Neural progenitor cell (in vitro differentiated cells): ENCODE measurements around the gene MAGI2. TPM values are rescaled to one million over a fixed set of nuclear protein-coding genes. Genes with fewer than 3 reads are reported as not detected.

Experiments used
- DNase-seq: peaks from one replicate; pipeline ENCODE4 v3.0.0-alpha.2; 2016; ENCODE audit warnings: low spot score
- H2AFZ ChIP-seq: fragments of 200-600 bp; sonication (generic); replicated peaks from 2 replicates; pipeline ENCODE4 v1.6.1; 2016; ENCODE audit warnings: antibody characterized with exemption
- H3F3A ChIP-seq: fragments of 200-600 bp; sonication (generic); 2 replicates; pipeline ENCODE4 v1.6.1; 2016; ENCODE audit warnings: antibody characterized with exemption, low read depth
- H3K27ac ChIP-seq: fragments of 200-600 bp; sonication (generic); 2 replicates; pipeline ENCODE4 v1.5.1; 2016; ENCODE audit warnings: mild to moderate bottlenecking
- H3K27me3 ChIP-seq: fragments of 200-600 bp; sonication (generic); 2 replicates; pipeline ENCODE4 v1.6.1; 2016; ENCODE audit warnings: mild to moderate bottlenecking, moderate library complexity
- H3K36me3 ChIP-seq: fragments of 200-600 bp; sonication (generic); 2 replicates; pipeline ENCODE4 v1.5.1; 2016
- H3K4me1 ChIP-seq: fragments of 200-600 bp; sonication (generic); 2 replicates; pipeline ENCODE4 v1.6.1; 2016; ENCODE audit warnings: mixed run types
- H3K4me2 ChIP-seq: fragments of 200-600 bp; sonication (generic); 2 replicates; pipeline ENCODE4 v1.6.1; 2016
- H3K4me3 ChIP-seq: fragments of 200-600 bp; sonication (generic); 2 replicates; pipeline ENCODE4 v1.5.1; 2016
- H3K79me2 ChIP-seq: fragments of 200-600 bp; sonication (generic); 2 replicates; pipeline ENCODE4 v1.6.1; 2016; ENCODE audit warnings: low read depth
- H3K9ac ChIP-seq: fragments of 200-600 bp; sonication (generic); 2 replicates; pipeline ENCODE4 v1.6.1; 2016
- H3K9me3 ChIP-seq: fragments of 200-600 bp; sonication (generic); 2 replicates; pipeline ENCODE4 v1.5.1; 2016; ENCODE audit warnings: low read depth
- H4K20me1 ChIP-seq: fragments of 200-600 bp; sonication (generic); 2 replicates; pipeline ENCODE4 v1.6.1; 2016; ENCODE audit warnings: low read depth
- H3K27ac Mint-ChIP-seq: 3 replicates; pipeline ENCODE4 v1.8.0; 2021; ENCODE audit warnings: mixed read lengths
- H3K27me3 Mint-ChIP-seq: 2 replicates; pipeline ENCODE4 v1.8.0; 2022; ENCODE audit warnings: low read depth, mild to moderate bottlenecking, inconsistent platforms, moderate library complexity, mixed read lengths; ENCODE audit not compliant: insufficient read depth
- H3K36me3 Mint-ChIP-seq: 3 replicates; pipeline ENCODE4 v1.8.0; 2021; ENCODE audit warnings: mixed read lengths
- H3K4me1 Mint-ChIP-seq: 3 replicates; pipeline ENCODE4 v1.8.0; 2021; ENCODE audit warnings: mixed read lengths
- H3K4me3 Mint-ChIP-seq: 3 replicates; pipeline ENCODE4 v1.8.0; 2021; ENCODE audit warnings: mild to moderate bottlenecking, moderate library complexity, mixed read lengths
- H3K9me3 Mint-ChIP-seq: 3 replicates; pipeline ENCODE4 v1.8.0; 2020; ENCODE audit warnings: mixed read lengths
- CTCF ChIP-seq: fragments of 200-600 bp; sonication (generic); IDR thresholded peaks from 2 replicates; pipeline ENCODE4 v1.5.1; 2017; ENCODE audit warnings: antibody characterized with exemption, mild to moderate bottlenecking
- EZH2 ChIP-seq: fragments of 200-600 bp; sonication (generic); IDR thresholded peaks from 2 replicates; pipeline ENCODE4 v1.6.1; 2017; ENCODE audit warnings: antibody characterized with exemption, mild to moderate bottlenecking, moderate library complexity
- EZH2phosphoT487 ChIP-seq: fragments of 200-600 bp; sonication (generic); IDR thresholded peaks from 2 replicates; pipeline ENCODE4 v1.6.1; 2017; ENCODE audit warnings: antibody characterized with exemption
- total RNA-seq: library from RNA; depleted of rRNA; stranded (reverse); fragments of >200 nt; gene quantifications from 2 replicates; pipeline ENCODE4 v1.2.3, GENCODE V29; 2015; ENCODE audit warnings: low replicate concordance

The MAGI2 gene
- total RNA-seq, 1 donor from 2014 or later, result 5.8 TPM

GRCh38 chr7:79288655-79289054 lies 164.8 kb downstream of the MAGI2 start:
- peaks cover 12% of the 10 kb centered on the region for H3K4me1 Mint-ChIP-seq
- H3K27ac Mint-ChIP-seq, result no peak overlapping the region

GRCh38 chr7:79287981-79288380 lies 165.5 kb downstream of the MAGI2 start:
- H3K4me3 ChIP-seq, result no peak overlapping the region
- no peak for DNase-seq
- H3K4me2 ChIP-seq, result no peak overlapping the region
- TF ChIP-seq EZH2, result no peak
- no peak for TF ChIP-seq EZH2phosphoT487
- TF ChIP-seq CTCF, result no peak
- H3K79me2 ChIP-seq, result no peaks in the 10 kb centered on the region
- H3K27me3 ChIP-seq, result no peaks in the 10 kb centered on the region
- Mint-ChIP-seq H3K36me3 (no peaks in the 10 kb centered on the region), H3K27me3 (no peaks in the 10 kb centered on the region), H3K27ac (no peak overlapping the region), H3K4me1 (peaks cover 12% of the 10 kb centered on the region), H3K9me3 (no peaks in the 10 kb centered on the region), H3K4me3 (no peak overlapping the region)
- no peaks in the 10 kb centered on the region for H3F3A ChIP-seq
- H3K9ac ChIP-seq, result no peak overlapping the region
- H2AFZ ChIP-seq, result no peak overlapping the region
- no peaks in the 10 kb centered on the region for H4K20me1 ChIP-seq
- H3K27ac ChIP-seq, result no peak overlapping the region
- no peaks in the 10 kb centered on the region for H3K9me3 ChIP-seq
- H3K4me1 ChIP-seq, result no peaks in the 10 kb centered on the region
- no peaks in the 10 kb centered on the region for H3K36me3 ChIP-seq

More at GRCh38 chr7:79288655-79289054, 164.8 kb downstream of the MAGI2 start:
- Histone ChIP-seq H3K9me3 (no peaks in the 10 kb centered on the region), H3K4me1 (no peaks in the 10 kb centered on the region), H2AFZ (no peak overlapping the region), H3K27ac (no peak overlapping the region), H3K27me3 (no peaks in the 10 kb centered on the region), H3K4me2 (no peak overlapping the region), H4K20me1 (no peaks in the 10 kb centered on the region), H3K9ac (no peak overlapping the region), H3K4me3 (no peak overlapping the region), H3K36me3 (no peaks in the 10 kb centered on the region), H3F3A (no peaks in the 10 kb centered on the region), H3K79me2 (no peaks in the 10 kb centered on the region)
- no peak for DNase-seq
- Mint-ChIP-seq H3K4me3 (no peak overlapping the region), H3K36me3 (no peaks in the 10 kb centered on the region), H3K27me3 (no peaks in the 10 kb centered on the region), H3K9me3 (no peaks in the 10 kb centered on the region)
- no peak for TF ChIP-seq EZH2phosphoT487
- TF ChIP-seq EZH2, result no peak
- TF ChIP-seq CTCF, result no peak

GRCh38 chr7:79286181-79286580 lies 167.3 kb downstream of the MAGI2 start:
- H3K4me2 ChIP-seq, result no peak overlapping the region
- H3K27ac Mint-ChIP-seq, result no peak overlapping the region

More at GRCh38 chr7:79286181-79286580, 167.3 kb downstream of the MAGI2 start:
- Histone ChIP-seq H3K27me3 (no peaks in the 10 kb centered on the region), H3K9ac (no peak overlapping the region), H3K79me2 (no peaks in the 10 kb centered on the region), H3K36me3 (no peaks in the 10 kb centered on the region), H3K9me3 (no peaks in the 10 kb centered on the region), H3K27ac (no peak overlapping the region), H2AFZ (no peak overlapping the region), H3K4me1 (no peaks in the 10 kb centered on the region), H4K20me1 (no peaks in the 10 kb centered on the region), H3F3A (no peaks in the 10 kb centered on the region), H3K4me3 (no peak overlapping the region)
- H3K36me3 Mint-ChIP-seq, result no peaks in the 10 kb centered on the region
- no peak for TF ChIP-seq CTCF
- no peak for TF ChIP-seq EZH2
- no peak for TF ChIP-seq EZH2phosphoT487
- no peak for DNase-seq
- no peaks in the 10 kb centered on the region for H3K27me3 Mint-ChIP-seq
- peaks cover 17% of the 10 kb centered on the region for H3K4me1 Mint-ChIP-seq
- no peak overlapping the region for H3K4me3 Mint-ChIP-seq
- H3K9me3 Mint-ChIP-seq, result no peaks in the 10 kb centered on the region
